ENCODE measurements around the gene SPRN.
"Not testable (repeated sequence)": the region's sequence is repeated elsewhere in the genome, so short reads cannot be mapped to it uniquely, and the experiment has no call there.

The SPRN gene

GRCh38 chr10:133383551-133383950 is 40.9 kb downstream of the SPRN start:
- DNase-seq, result no peak

- no peak for DNase-seq
Observed at GRCh38 chr10:133381036-133381435, 43.4 kb downstream of the SPRN start.

GRCh38 chr10:133379801-133380666 is 44.4 kb downstream of the SPRN start:
- DNase-seq, result no peak

GRCh38 chr10:133379152-133379800 is 45.1 kb downstream of the SPRN start, which contains the start of gene PAOX:
Gene PAOX (plus strand): TSS chr10:133379262. CDS start chr10:133379317, 55 bp downstream.
- no peak for DNase-seq

- DNase-seq, result peak; percentile 11
Observed at GRCh38 chr10:133378251-133379096, 46.0 kb downstream of the SPRN start.

- DNase-seq, result no peak
Observed at GRCh38 chr10:133377818-133378250, 46.6 kb downstream of the SPRN start.

- DNase-seq, result no peak
Observed at GRCh38 chr10:133377025-133377817, 47.2 kb downstream of the SPRN start.

- DNase-seq, result not testable (repeated sequence)
Observed at GRCh38 chr10:133376183-133376582, 48.2 kb downstream of the SPRN start.

GRCh38 chr10:133375357-133376115 is 48.9 kb downstream of the SPRN start:
- no peak for DNase-seq

- DNase-seq, result peak; percentile 63
Observed at GRCh38 chr10:133373174-133374090, 51.0 kb downstream of the SPRN start, which contains the start of gene ECHS1. Gene ECHS1 (minus strand): TSS chr10:133373354. CDS start chr10:133373333, 21 bp downstream.

GRCh38 chr10:133372507-133372906 is 51.9 kb downstream of the SPRN start:
- no peak for DNase-seq
